HEK293 (cell line): ENCODE data around the gene MED16.

ENCODE experiments used
- CTCF ChIA-PET: fragments of 350-600 bp; formaldehyde crosslinking; extraction: SDS; loops from one replicate; lab custom pipeline; 2021; ENCODE audit warnings: antibody characterized with exemption; lab: Yijun Ruan, JAX
- POLR2A ChIA-PET: fragments of 300-600 bp; formaldehyde crosslinking; extraction: SDS; loops from one replicate; lab custom pipeline; 2020; ENCODE audit warnings: antibody characterized with exemption, inconsistent platforms; lab: Yijun Ruan, JAX
- H3K27ac ChIP-seq: fragments of 200-500 bp; sonication (Bioruptor generic); 2 replicates; pipeline ENCODE4 v1.5.1; 2014; ENCODE audit warnings: low read depth, low read length, control low read depth, inconsistent platforms; ENCODE audit errors: extremely low read depth
- H3K36me3 ChIP-seq, 2 experiments: fragments of 200-500 bp in 1 of 2; sonication (Bioruptor generic) in 1 of 2; 1 replicate in 1 of 2; 2 replicates in 1 of 2; pipeline ENCODE4 v1.5.1; 2014 to 2017; ENCODE audit warnings: inconsistent platforms in 2 of 2, low read length in 2 of 2; ENCODE audit not compliant: control insufficient read depth in 2 of 2, insufficient read depth in 1 of 2
- H3K4me1 ChIP-seq: fragments of 200-500 bp; sonication (Bioruptor generic); 2 replicates; pipeline ENCODE4 v1.5.1; 2014; ENCODE audit warnings: mild to moderate bottlenecking, low read length, inconsistent platforms; ENCODE audit not compliant: control insufficient read depth, insufficient read depth
- H3K4me3 ChIP-seq: 2 replicates; pipeline ENCODE4 v1.5.1; 2011; ENCODE audit warnings: low read depth, mild to moderate bottlenecking, control low read depth, low read length, moderate library complexity
- H3K9me3 ChIP-seq: fragments of 200-500 bp; sonication (Bioruptor generic); 2 replicates; pipeline ENCODE4 v1.5.1; 2014; ENCODE audit warnings: low read depth, low read length, inconsistent platforms; ENCODE audit not compliant: control insufficient read depth, insufficient read depth
- EGR2 ChIP-seq: fragments of 450-650 bp; formaldehyde crosslinking; IDR thresholded peaks from 2 replicates; pipeline ENCODE4 v1.5.1; 2016; ENCODE audit warnings: low read depth, missing biosample characterization, missing genetic modification characterization
- ELK4 ChIP-seq: IDR thresholded peaks from 2 replicates; pipeline ENCODE4 v1.6.1; 2011; ENCODE audit warnings: mild to moderate bottlenecking, low read depth, low read length, borderline replicate concordance
- GLIS1 ChIP-seq: fragments of 450-650 bp; formaldehyde crosslinking; IDR thresholded peaks from 2 replicates; pipeline ENCODE4 v1.5.1; 2016; ENCODE audit warnings: missing biosample characterization, missing genetic modification characterization
- GLIS2 ChIP-seq: fragments of 450-650 bp; formaldehyde crosslinking; IDR thresholded peaks from 2 replicates; pipeline ENCODE4 v1.5.1; 2016; ENCODE audit warnings: missing biosample characterization, missing genetic modification characterization
- HIC1 ChIP-seq: fragments of 450-650 bp; formaldehyde crosslinking; IDR thresholded peaks from 2 replicates; pipeline ENCODE4 v1.5.1; 2016; ENCODE audit warnings: missing biosample characterization, missing genetic modification characterization
- INSM2 ChIP-seq: fragments of 450-650 bp; formaldehyde crosslinking; IDR thresholded peaks from 2 replicates; pipeline ENCODE4 v1.5.1; 2016; ENCODE audit warnings: missing biosample characterization, missing genetic modification characterization
- KLF16 ChIP-seq: fragments of 450-650 bp; formaldehyde crosslinking; IDR thresholded peaks from 2 replicates; pipeline ENCODE4 v1.5.1; 2017; ENCODE audit warnings: missing biosample characterization, missing genetic modification characterization
- KLF8 ChIP-seq: fragments of 450-650 bp; formaldehyde crosslinking; IDR thresholded peaks from 2 replicates; pipeline ENCODE4 v1.5.1; 2016; ENCODE audit warnings: missing biosample characterization, missing genetic modification characterization
- PATZ1 ChIP-seq: fragments of 450-650 bp; formaldehyde crosslinking; IDR thresholded peaks from 2 replicates; pipeline ENCODE4 v1.5.1; 2016; ENCODE audit warnings: missing biosample characterization, missing genetic modification characterization
- SCRT2 ChIP-seq: fragments of 450-650 bp; formaldehyde crosslinking; IDR thresholded peaks from 2 replicates; pipeline ENCODE4 v1.5.1; 2016; ENCODE audit warnings: missing biosample characterization, missing genetic modification characterization
- ZBTB26 ChIP-seq: fragments of 450-650 bp; formaldehyde crosslinking; optimal IDR thresholded peaks from 2 replicates; pipeline ENCODE3; 2016; ENCODE audit warnings: missing biosample characterization, mild to moderate bottlenecking, missing genetic modification characterization
- ZFP69B ChIP-seq: fragments of 450-650 bp; formaldehyde crosslinking; IDR thresholded peaks from 2 replicates; pipeline ENCODE4 v1.5.1; 2016; ENCODE audit warnings: missing biosample characterization, missing genetic modification characterization
- ZNF114 ChIP-seq: fragments of 450-650 bp; formaldehyde crosslinking; IDR thresholded peaks from 2 replicates; pipeline ENCODE4 v1.5.0; 2017; ENCODE audit warnings: missing biosample characterization, missing genetic modification characterization
- ZNF184 ChIP-seq: fragments of 450-650 bp; IDR thresholded peaks from 2 replicates; pipeline ENCODE4 v1.5.1; 2018; ENCODE audit warnings: missing biosample characterization, mild to moderate bottlenecking, missing genetic modification characterization
- ZNF292 ChIP-seq: fragments of 450-650 bp; formaldehyde crosslinking; IDR thresholded peaks from 2 replicates; pipeline ENCODE4 v1.5.1; 2016; ENCODE audit warnings: low read depth, missing biosample characterization, missing genetic modification characterization, borderline replicate concordance
- ZNF37A ChIP-seq: fragments of 450-650 bp; IDR thresholded peaks from 2 replicates; pipeline ENCODE4 v1.5.1; 2018; ENCODE audit warnings: missing biosample characterization, missing genetic modification characterization
- ZNF404 ChIP-seq: fragments of 450-650 bp; formaldehyde crosslinking; IDR thresholded peaks from 2 replicates; pipeline ENCODE4 v1.5.1; 2017; ENCODE audit warnings: missing biosample characterization, missing genetic modification characterization
- ZNF555 ChIP-seq: fragments of 450-650 bp; formaldehyde crosslinking; conservative IDR thresholded peaks from 2 replicates; pipeline ENCODE4 v1.5.1; 2017; ENCODE audit warnings: missing biosample characterization, mild to moderate bottlenecking, missing genetic modification characterization, inconsistent platforms
- ZNF610 ChIP-seq: fragments of 450-650 bp; formaldehyde crosslinking; IDR thresholded peaks from 2 replicates; pipeline ENCODE4 v1.5.1; 2016; ENCODE audit warnings: missing biosample characterization, missing genetic modification characterization, borderline replicate concordance
- ZNF623 ChIP-seq: fragments of 450-650 bp; formaldehyde crosslinking; IDR thresholded peaks from 2 replicates; pipeline ENCODE4 v1.5.1; 2016; ENCODE audit warnings: missing biosample characterization, missing genetic modification characterization
- ZNF626 ChIP-seq: fragments of 450-650 bp; sonication (Bioruptor Pico); formaldehyde crosslinking; IDR thresholded peaks from 2 replicates; pipeline ENCODE4 v1.5.1; 2018; ENCODE audit warnings: missing biosample characterization, missing genetic modification characterization, inconsistent platforms
- ZNF692 ChIP-seq: fragments of 450-650 bp; formaldehyde crosslinking; IDR thresholded peaks from 2 replicates; pipeline ENCODE4 v1.5.1; 2016; ENCODE audit warnings: missing biosample characterization, missing genetic modification characterization
- ZNF777 ChIP-seq: fragments of 450-650 bp; formaldehyde crosslinking; IDR thresholded peaks from 2 replicates; pipeline ENCODE4 v1.5.1; 2017; ENCODE audit warnings: missing biosample characterization, missing genetic modification characterization, borderline replicate concordance
- ZNF837 ChIP-seq: fragments of 450-650 bp; formaldehyde crosslinking; IDR thresholded peaks from 2 replicates; pipeline ENCODE4 v1.5.1; 2016; ENCODE audit warnings: missing biosample characterization, missing genetic modification characterization

MED16 gene

GRCh38 chr19:920051-920864 lies 27.3 kb upstream of the MED16 start:
- POLR2A ChIA-PET, result no interaction called here
- Histone ChIP-seq H3K9me3 (no peaks in the 10 kb centered on the region), H3K4me3 (peak overlapping the region; percentile 38), H3K4me1 (peaks cover 2% of the 10 kb centered on the region; the same call in 1 of the 2 replicates), H3K36me3 (no peaks in the 10 kb centered on the region), H3K27ac (no peak overlapping the region)
- CTCF ChIA-PET, result interaction anchor here (0.5 to 5.8 kb wide), 7 partner anchors 55 to 320 kb away, joined by 3 to 116 read pairs (median 3); partner anchors contain the start of gene WDR18
- TF ChIP-seq ZNF626 (no peak), ZFP69B (peak; percentile 84), HIC1 (tag by site-specific recombination) (peak; percentile 10; the same call in 1 of the 2 replicates), ZNF623 (tag by site-specific recombination) (no peak), SCRT2 (no peak), ZNF610 (tag by site-specific recombination) (no peak), ZNF777 (tag by site-specific recombination) (no peak), INSM2 (tag by site-specific recombination) (no peak), ZNF555 (no peak), KLF16 (0 out of 2 replicates have a peak, but pooled peaks have one; percentile 33), GLIS1 (tag by site-specific recombination) (peak; percentile 91), ZNF837 (tag by site-specific recombination) (no peak), EGR2 (tag by site-specific recombination) (peak; percentile 76), KLF8 (no peak), ZNF114 (tag by site-specific recombination) (no peak), ZNF692 (tag by site-specific recombination) (peak; percentile 81), ZBTB26 (tag by site-specific recombination) (peak; percentile 53), ELK4 (no peak), GLIS2 (tag by site-specific recombination) (peak; percentile 54; the same call in 1 of the 2 replicates), ZNF292 (tag by site-specific recombination) (no peak), PATZ1 (tag by site-specific recombination) (peak; percentile 66), ZNF37A (no peak), ZNF404 (tag by site-specific recombination) (no peak), ZNF184 (tag by site-specific recombination) (no peak)
